ENCODE measurements around the gene CDSN. TPM values are rescaled to one million over a fixed set of nuclear protein-coding genes. Genes with fewer than 3 reads are reported as not detected.
A peak's percentile ranks its signal among the peaks of the same experiment; 100 is the strongest.

Gene CDSN
- total and polyA plus RNA-seq, 2 donors (not counting 3 experiments of a cell fraction or from before 2014, with no cell fraction given) = not detected

GRCh38 chr6:31161216-31162126, 41.2 kb upstream of the CDSN start:
- H2AFZ ChIP-seq (ENCODE audit: low read depth, low read length) = no peak overlapping the region
- no peak overlapping the region for H3K9ac ChIP-seq (replicated peaks; ENCODE audit: extremely low read depth, insufficient read depth, low read length)
- TF ChIP-seq POLR2AphosphoS5 (IDR thresholded peaks at IDR 0.05; ENCODE audit: insufficient read depth, low read depth, low read length) = no peak
- FAIRE-seq (no peak), DNase-seq (ENCODE audit: low read depth, low spot score) (no peak)
- CTCF ChIA-PET = no interaction called here
- dilution Hi-C loops (cut with MboI; ENCODE audit: extremely low pct_ligation_motif_present, low sequenced_read_pairs) (no loop called here), intact Hi-C loops (cut with micrococcal nuclease) (no loop called here)
- no peak overlapping the region for H3K4me3 ChIP-seq (replicated peaks in 1 of 3; ENCODE audit: insufficient read depth in 1 of 3, low read depth in 1 of 3, low read length in 3 of 3)
- no peaks in the 10 kb centered on the region for H3K36me3 ChIP-seq (ENCODE audit: control insufficient read depth in 2 of 2, extremely low read depth in 1 of 2, insufficient read depth in 2 of 2, low read length in 2 of 2)
- H4K20me1 ChIP-seq (replicated peaks; ENCODE audit: control insufficient read depth, extremely low read depth, insufficient read depth, low read length) = no peaks in the 10 kb centered on the region
- no TSS peak for BruUV-seq (replicated peaks)
- POLR2A ChIA-PET = interaction anchor here (0.7 kb wide), 1 partner anchor 25 kb away, joined by 4 read pairs; no protein-coding TSS in a partner anchor
- no peaks in the 10 kb centered on the region for H3K9me3 ChIP-seq (replicated peaks; ENCODE audit: control insufficient read depth, insufficient read depth, low read length)
- peaks cover 12% of the 10 kb centered on the region for H3K4me1 ChIP-seq (ENCODE audit: control insufficient read depth, extremely low read depth, insufficient read depth, low read length)
- H3K9me1 ChIP-seq (replicated peaks; ENCODE audit: control insufficient read depth, extremely low read depth, insufficient read depth, low read length) = no peaks in the 10 kb centered on the region
- H3K27ac ChIP-seq (ENCODE audit: insufficient read depth, low read depth, low read length) = no peak overlapping the region
- H3K79me2 ChIP-seq (ENCODE audit: control insufficient read depth, insufficient read depth, low read length) = peaks cover 15% of the 10 kb centered on the region
- H3K4me2 ChIP-seq (ENCODE audit: insufficient read depth, low read length) = no peak overlapping the region
- H3K27me3 ChIP-seq (ENCODE audit: control insufficient read depth in 2 of 2, insufficient read depth in 2 of 2, low read length in 2 of 2) = no peaks in the 10 kb centered on the region

- no peaks in the 10 kb centered on the region for H3K9me3 ChIP-seq (replicated peaks; ENCODE audit: control insufficient read depth, insufficient read depth, low read length)
- peak overlapping the region; percentile 86 for H2AFZ ChIP-seq (ENCODE audit: low read depth, low read length)
- peaks cover 12% of the 10 kb centered on the region for H3K4me1 ChIP-seq (ENCODE audit: control insufficient read depth, extremely low read depth, insufficient read depth, low read length)
- no peak for DNase-seq (ENCODE audit: low read depth, low spot score)
- H4K20me1 ChIP-seq (replicated peaks; ENCODE audit: control insufficient read depth, extremely low read depth, insufficient read depth, low read length) = no peaks in the 10 kb centered on the region
- CTCF ChIA-PET = interaction anchor here (0.7 to 3.7 kb wide), 13 partner anchors 10 to 331 kb away, joined by 3 to 16 read pairs (median 3); partner anchors contain the start of gene PSORS1C2
- dilution Hi-C loops (cut with MboI; ENCODE audit: extremely low pct_ligation_motif_present, low sequenced_read_pairs) = no loop called here
- peak overlapping the region; percentile 68 for H3K9ac ChIP-seq (replicated peaks; ENCODE audit: extremely low read depth, insufficient read depth, low read length)
- POLR2A ChIA-PET = interaction anchor here (1.3 kb wide), 1 partner anchor 11 kb away, joined by 3 read pairs; no protein-coding TSS in a partner anchor
- TF ChIP-seq CTCF (IDR thresholded peaks at IDR 0.05; ENCODE audit: extremely low read depth in 1 of 2, insufficient read depth in 1 of 2, low read depth in 1 of 2, low read length in 2 of 2) (peak in 1 of 2 donors; percentile 10), POLR2AphosphoS5 (IDR thresholded peaks at IDR 0.05; ENCODE audit: insufficient read depth, low read depth, low read length) (no peak)
- peaks cover 15% of the 10 kb centered on the region for H3K79me2 ChIP-seq (ENCODE audit: control insufficient read depth, insufficient read depth, low read length)
- intact Hi-C loops (cut with micrococcal nuclease) = loop anchor here (1.0 kb wide), 3 partner anchors 21 to 37 kb away; no protein-coding TSS in a partner anchor
- H3K9me1 ChIP-seq (replicated peaks; ENCODE audit: control insufficient read depth, extremely low read depth, insufficient read depth, low read length) = no peaks in the 10 kb centered on the region
- peak; percentile 49 for FAIRE-seq
- H3K27me3 ChIP-seq (ENCODE audit: control insufficient read depth in 2 of 2, insufficient read depth in 2 of 2, low read length in 2 of 2) = no peaks in the 10 kb centered on the region
- peak overlapping the region; percentile 23 for H3K27ac ChIP-seq (ENCODE audit: insufficient read depth, low read depth, low read length)
- peak overlapping the region; percentile 62 to 90 (median 90) for H3K4me3 ChIP-seq (replicated peaks in 1 of 3; ENCODE audit: insufficient read depth in 1 of 3, low read depth in 1 of 3, low read length in 3 of 3)
- H3K4me2 ChIP-seq (ENCODE audit: insufficient read depth, low read length) = peak overlapping the region; percentile 97
- TSS peak; percentile 47 for BruUV-seq (replicated peaks)
- no peaks in the 10 kb centered on the region for H3K36me3 ChIP-seq (ENCODE audit: control insufficient read depth in 2 of 2, extremely low read depth in 1 of 2, insufficient read depth in 2 of 2, low read length in 2 of 2)
Measured at GRCh38 chr6:31158863-31159855, 38.9 kb upstream of the CDSN start.
